BLaER1 treated with 17β-estradiol and CSF1 and Interleukin-3, amounts not matched to agents 10 nM and 100 nM (cell line): ENCODE results near the gene TBC1D12.

Experiments used
- H3K27ac ChIP-seq, 11 experiments: shearing (Covaris generic); formaldehyde crosslinking; 2 replicates each; pipeline ENCODE4 v1.8.1; 2022
- H3K27me3 ChIP-seq, 11 experiments: shearing (Covaris generic); formaldehyde crosslinking; 2 replicates each; pipeline ENCODE4 v1.8.1; 2022
- H3K36me3 ChIP-seq, 11 experiments: shearing (Covaris generic); formaldehyde crosslinking; 2 replicates each; pipeline ENCODE4 v1.8.1; 2022
- H3K4me1 ChIP-seq, 10 experiments: shearing (Covaris generic); formaldehyde crosslinking; 2 replicates each; pipeline ENCODE4 v1.8.1; 2022
- H3K4me2 ChIP-seq, 11 experiments: shearing (Covaris generic); formaldehyde crosslinking; 2 replicates each; pipeline ENCODE4 v1.8.1; 2022
- H3K4me3 ChIP-seq, 10 experiments: shearing (Covaris generic); formaldehyde crosslinking; 2 replicates each; pipeline ENCODE4 v1.8.1; 2022
- H3K9ac ChIP-seq, 11 experiments: shearing (Covaris generic); formaldehyde crosslinking; 2 replicates each; pipeline ENCODE4 v1.8.1; 2022
- H3K9me3 ChIP-seq, 11 experiments: shearing (Covaris generic); formaldehyde crosslinking; replicated peaks in 1 of 11; 2 replicates each; pipeline ENCODE4 v1.8.1; 2022
- H4K20me1 ChIP-seq, 11 experiments: shearing (Covaris generic); formaldehyde crosslinking; 2 replicates each; pipeline ENCODE4 v1.8.1; 2022
- Cebpa-rat ChIP-seq, 11 experiments: shearing (Covaris generic); IDR thresholded peaks; 2 replicates each; pipeline ENCODE4 v1.8.1; 2022

The TBC1D12 gene

DNA sequence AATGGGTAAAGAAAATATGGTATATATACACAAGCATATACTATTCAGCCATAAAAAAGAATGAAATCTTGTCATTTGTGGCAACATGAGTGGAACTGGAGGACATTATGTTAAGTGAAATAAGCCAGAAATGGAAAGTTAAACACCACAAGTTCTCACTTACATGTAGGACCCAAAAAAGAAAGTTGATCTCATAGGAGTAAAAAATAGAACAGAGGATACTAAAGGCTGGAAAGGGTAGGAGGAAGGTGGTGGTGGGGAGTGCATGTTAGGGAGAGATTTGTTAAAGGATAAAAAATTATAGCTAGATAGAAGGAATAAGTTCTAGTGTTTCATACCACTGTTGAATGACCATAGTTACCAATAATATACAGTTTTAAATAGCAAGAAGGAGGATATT lies 48.4 kb downstream of the TBC1D12 start:
- H3K27ac ChIP-seq = no peak overlapping the region
- no peaks in the 10 kb centered on the region for H3K4me1 ChIP-seq
- no peak overlapping the region for H3K9ac ChIP-seq
- no peaks in the 10 kb centered on the region for H4K20me1 ChIP-seq
- no peaks in the 10 kb centered on the region for H3K27me3 ChIP-seq
- no peak for TF ChIP-seq Cebpa-rat (IDR thresholded peaks at IDR 0.05)
- H3K36me3 ChIP-seq = peaks cover 0 to 12% (median 0%) of the 10 kb centered on the region in 11 experiments; a peak in 2 of 22 replicates
- no peak overlapping the region for H3K4me2 ChIP-seq
- H3K4me3 ChIP-seq = no peak overlapping the region
- H3K9me3 ChIP-seq = peaks cover 5 to 22% (median 13%) of the 10 kb centered on the region in 11 experiments; a peak in 18 of 22 replicates

DNA sequence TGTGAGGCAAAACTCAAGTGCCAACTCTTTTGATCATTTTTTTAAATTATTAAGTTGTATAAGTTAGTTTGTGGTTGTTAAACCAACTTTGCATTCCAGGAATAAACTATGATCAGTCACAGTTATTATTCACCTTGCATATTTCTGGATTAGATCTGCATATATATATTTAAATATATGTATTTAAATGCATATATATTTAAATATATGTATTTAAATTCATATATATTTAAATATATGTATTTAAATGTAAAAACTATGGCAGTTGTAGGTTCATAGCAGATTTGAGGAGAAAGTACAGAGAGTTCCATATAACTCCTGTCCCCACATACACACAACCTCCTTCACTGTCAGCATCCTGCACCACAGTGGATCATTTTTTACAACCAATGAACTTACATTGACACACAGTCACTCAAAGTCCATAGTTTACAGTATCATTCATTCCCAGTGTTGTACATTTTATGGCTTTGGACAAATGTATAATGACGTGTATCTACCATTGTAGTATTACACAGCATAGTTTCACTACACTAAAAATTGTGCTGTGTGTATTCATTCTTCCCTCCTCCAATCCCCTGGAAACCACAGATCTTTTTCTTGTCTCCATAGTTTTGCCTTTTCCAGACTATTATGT lies 49.7 kb downstream of the TBC1D12 start:
- Histone ChIP-seq H3K4me3 (no peak overlapping the region), H3K9me3 (peaks cover 5 to 22% (median 11%) of the 10 kb centered on the region in 11 experiments; a peak in 16 of 22 replicates)

GRCh38 chr10:94456942-94457341 lies 54.6 kb downstream of the TBC1D12 start:
- peaks cover 0 to 28% (median 7%) of the 10 kb centered on the region in 11 experiments; a peak in 9 of 22 replicates for H3K36me3 ChIP-seq
- peaks cover 25 to 47% (median 32%) of the 10 kb centered on the region in 11 experiments for H3K9me3 ChIP-seq
- H3K4me3 ChIP-seq = no peak overlapping the region
- H3K27me3 ChIP-seq = no peaks in the 10 kb centered on the region
- TF ChIP-seq Cebpa-rat (IDR thresholded peaks at IDR 0.05) = no peak
- no peak overlapping the region for H3K27ac ChIP-seq
- H3K4me2 ChIP-seq = no peak overlapping the region
- no peaks in the 10 kb centered on the region for H3K4me1 ChIP-seq
- no peak overlapping the region for H3K9ac ChIP-seq
- H4K20me1 ChIP-seq = peaks cover 0 to 3% (median 0%) of the 10 kb centered on the region in 11 experiments; a peak in 1 of 22 replicates

More for the DNA sequence above, 49.7 kb downstream of the TBC1D12 start:
- Histone ChIP-seq H3K4me2 (no peak overlapping the region), H4K20me1 (no peaks in the 10 kb centered on the region), H3K4me1 (no peaks in the 10 kb centered on the region), H3K27me3 (no peaks in the 10 kb centered on the region), H3K9ac (no peak overlapping the region), H3K36me3 (peaks cover 0 to 5% (median 0%) of the 10 kb centered on the region in 11 experiments; a peak in 1 of 22 replicates), H3K27ac (no peak overlapping the region)
- TF ChIP-seq Cebpa-rat (IDR thresholded peaks at IDR 0.05) = no peak

GRCh38 chr10:94459385-94459784 lies 57.0 kb downstream of the TBC1D12 start:
- peaks cover 0 to 28% (median 7%) of the 10 kb centered on the region in 11 experiments; a peak in 9 of 22 replicates for H3K36me3 ChIP-seq
- H3K27me3 ChIP-seq = no peaks in the 10 kb centered on the region
- no peak overlapping the region for H3K9ac ChIP-seq
- peaks cover 0 to 10% (median 0%) of the 10 kb centered on the region in 11 experiments; a peak in 2 of 22 replicates for H4K20me1 ChIP-seq
- no peak for TF ChIP-seq Cebpa-rat (IDR thresholded peaks at IDR 0.05)
- no peak overlapping the region for H3K4me3 ChIP-seq
- H3K27ac ChIP-seq = no peak overlapping the region
- peaks cover 26 to 44% (median 31%) of the 10 kb centered on the region in 11 experiments for H3K9me3 ChIP-seq
- no peak overlapping the region for H3K4me2 ChIP-seq
- H3K4me1 ChIP-seq = no peaks in the 10 kb centered on the region

DNA sequence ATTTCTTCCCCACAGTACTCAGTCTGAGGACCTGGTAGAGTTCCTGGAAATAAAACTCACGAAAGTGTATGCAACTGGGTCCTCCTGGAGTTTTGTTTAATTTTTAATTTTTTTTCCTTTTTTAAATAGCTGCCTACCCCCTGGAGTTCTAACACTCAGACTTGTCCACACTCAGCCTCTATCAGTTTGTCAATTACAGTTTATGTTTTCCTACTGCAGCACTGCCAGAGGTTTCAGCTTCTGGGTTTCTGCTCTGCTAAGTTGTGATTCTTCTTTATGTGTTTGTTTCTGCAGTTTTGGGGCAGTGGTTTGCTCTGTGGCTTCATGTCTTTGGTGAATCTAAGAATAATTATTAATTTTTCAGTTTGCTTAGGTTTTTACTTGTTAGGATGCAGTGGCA lies 59.2 kb downstream of the TBC1D12 start:
- H3K36me3 ChIP-seq = peaks cover 0 to 28% (median 7%) of the 10 kb centered on the region in 11 experiments; a peak in 9 of 22 replicates
- H3K4me1 ChIP-seq = no peaks in the 10 kb centered on the region
- peaks cover 22 to 35% (median 24%) of the 10 kb centered on the region in 11 experiments for H3K9me3 ChIP-seq
- no peak overlapping the region for H3K27ac ChIP-seq
- no peak overlapping the region for H3K4me3 ChIP-seq
- H3K9ac ChIP-seq = no peak overlapping the region
- no peak for TF ChIP-seq Cebpa-rat (IDR thresholded peaks at IDR 0.05)
- H3K4me2 ChIP-seq = no peak overlapping the region
- H3K27me3 ChIP-seq = no peaks in the 10 kb centered on the region
- H4K20me1 ChIP-seq = peaks cover 0 to 10% (median 0%) of the 10 kb centered on the region in 11 experiments; a peak in 2 of 22 replicates

DNA sequence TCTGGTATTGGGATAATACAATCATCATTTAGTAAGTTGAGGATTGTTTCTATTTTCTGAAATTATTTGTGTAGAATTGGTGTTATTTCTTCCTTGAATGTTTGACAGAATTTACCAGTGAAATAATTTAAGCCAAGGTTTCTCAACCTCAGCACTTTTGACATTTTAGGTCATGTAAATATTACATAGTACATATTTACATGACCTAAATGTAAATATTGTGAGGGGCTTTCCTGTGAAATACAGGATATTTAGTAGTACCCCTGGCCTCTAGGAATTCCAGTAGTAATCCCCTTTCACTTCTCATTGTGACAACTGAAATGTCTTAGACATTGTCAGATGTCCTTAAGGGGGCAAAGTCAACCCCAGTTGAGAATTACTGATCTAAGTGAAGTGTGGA lies 59.8 kb downstream of the TBC1D12 start:
- no peak for TF ChIP-seq Cebpa-rat (IDR thresholded peaks at IDR 0.05)
- Histone ChIP-seq H4K20me1 (peaks cover 0 to 10% (median 0%) of the 10 kb centered on the region in 11 experiments; a peak in 2 of 22 replicates), H3K9me3 (peaks cover 22 to 31% (median 24%) of the 10 kb centered on the region in 11 experiments), H3K36me3 (peaks cover 0 to 28% (median 7%) of the 10 kb centered on the region in 11 experiments; a peak in 9 of 22 replicates), H3K4me2 (no peak overlapping the region), H3K27me3 (no peaks in the 10 kb centered on the region), H3K9ac (no peak overlapping the region), H3K4me1 (no peaks in the 10 kb centered on the region), H3K27ac (no peak overlapping the region), H3K4me3 (no peak overlapping the region)

DNA sequence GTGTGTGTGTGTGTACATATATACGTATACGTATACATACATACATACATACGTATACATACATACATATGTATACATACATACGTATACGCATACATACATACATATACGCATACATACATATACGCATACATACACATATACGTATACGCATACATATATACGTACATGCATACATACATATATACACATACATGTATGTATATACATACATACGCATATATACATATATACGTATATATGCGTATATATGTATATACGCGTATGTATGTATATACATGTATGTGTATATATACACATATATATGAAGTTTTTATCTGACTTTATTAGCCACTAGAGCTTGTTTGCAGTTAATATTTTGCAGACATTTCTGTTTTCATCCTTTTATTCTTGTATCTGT lies 63.3 kb downstream of the TBC1D12 start:
- H3K4me1 ChIP-seq = no peaks in the 10 kb centered on the region
- peaks cover 0 to 10% (median 0%) of the 10 kb centered on the region in 11 experiments; a peak in 3 of 22 replicates for H3K9me3 ChIP-seq
- H3K36me3 ChIP-seq = no peaks in the 10 kb centered on the region
- no peak for TF ChIP-seq Cebpa-rat (IDR thresholded peaks at IDR 0.05)
- no peak overlapping the region for H3K27ac ChIP-seq
- no peak overlapping the region for H3K4me3 ChIP-seq
- H4K20me1 ChIP-seq = peaks cover 0 to 20% (median 0%) of the 10 kb centered on the region in 11 experiments; a peak in 2 of 22 replicates
- H3K9ac ChIP-seq = no peak overlapping the region
- no peaks in the 10 kb centered on the region for H3K27me3 ChIP-seq
- no peak overlapping the region for H3K4me2 ChIP-seq

DNA sequence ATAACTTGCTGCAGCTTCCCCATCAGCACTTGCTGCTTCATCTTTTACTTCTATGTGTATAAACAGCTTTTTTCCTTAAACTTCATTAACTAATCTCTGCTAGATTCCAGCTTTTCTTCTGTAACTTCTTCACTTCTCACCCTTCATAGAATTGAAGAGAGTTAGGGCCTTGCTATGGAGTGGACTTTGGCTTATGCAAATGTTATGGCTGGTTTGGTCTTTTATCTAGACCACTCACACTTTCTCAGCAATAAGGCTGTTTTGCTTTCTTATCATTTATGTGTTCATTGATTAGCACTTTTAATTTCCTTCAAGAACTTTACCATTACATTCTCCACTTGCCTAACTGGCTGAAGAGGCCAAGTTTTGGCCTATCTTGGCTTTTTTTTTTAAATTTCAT lies 79.1 kb downstream of the TBC1D12 start:
- no peak for TF ChIP-seq Cebpa-rat (IDR thresholded peaks at IDR 0.05)
- Histone ChIP-seq H3K27ac (no peak overlapping the region), H3K9ac (no peak overlapping the region), H3K9me3 (peaks cover 11 to 20% (median 15%) of the 10 kb centered on the region in 11 experiments), H3K4me2 (no peak overlapping the region), H3K27me3 (no peaks in the 10 kb centered on the region), H3K36me3 (peaks cover 0 to 39% (median 0%) of the 10 kb centered on the region in 11 experiments; a peak in 5 of 22 replicates), H3K4me1 (no peaks in the 10 kb centered on the region), H3K4me3 (no peak overlapping the region), H4K20me1 (peaks cover 0 to 12% (median 0%) of the 10 kb centered on the region in 11 experiments; a peak in 2 of 22 replicates)

- no peak overlapping the region for H3K9ac ChIP-seq
- H3K9me3 ChIP-seq = peaks cover 15 to 32% (median 22%) of the 10 kb centered on the region in 11 experiments
- no peak overlapping the region for H3K4me3 ChIP-seq
- H3K4me2 ChIP-seq = no peak overlapping the region
- H3K27ac ChIP-seq = no peak overlapping the region
- no peaks in the 10 kb centered on the region for H3K27me3 ChIP-seq
- no peaks in the 10 kb centered on the region for H3K4me1 ChIP-seq
- peaks cover 0 to 12% (median 0%) of the 10 kb centered on the region in 11 experiments; a peak in 2 of 22 replicates for H4K20me1 ChIP-seq
- no peak for TF ChIP-seq Cebpa-rat (IDR thresholded peaks at IDR 0.05)
- H3K36me3 ChIP-seq = peaks cover 0 to 28% (median 0%) of the 10 kb centered on the region in 11 experiments; a peak in 5 of 22 replicates
Observed at GRCh38 chr10:94483970-94484369, 81.6 kb downstream of the TBC1D12 start.
